Activated T-helper 9 cell treated with anti-CD3 and anti-CD28 coated beads, Interleukin-2, amount 50 U/mL, for 16 hours (primary cell): ENCODE measurements around the gene MAX.
"Not testable (repeated sequence)": the region's sequence is repeated elsewhere in the genome, so short reads cannot be mapped to it uniquely, and the experiment has no call there.

Experiments used
- DNase-seq: peaks from one replicate; pipeline ENCODE4 v3.0.0-alpha.2; 2020; ENCODE audit warnings: low read depth

The MAX gene

DNA sequence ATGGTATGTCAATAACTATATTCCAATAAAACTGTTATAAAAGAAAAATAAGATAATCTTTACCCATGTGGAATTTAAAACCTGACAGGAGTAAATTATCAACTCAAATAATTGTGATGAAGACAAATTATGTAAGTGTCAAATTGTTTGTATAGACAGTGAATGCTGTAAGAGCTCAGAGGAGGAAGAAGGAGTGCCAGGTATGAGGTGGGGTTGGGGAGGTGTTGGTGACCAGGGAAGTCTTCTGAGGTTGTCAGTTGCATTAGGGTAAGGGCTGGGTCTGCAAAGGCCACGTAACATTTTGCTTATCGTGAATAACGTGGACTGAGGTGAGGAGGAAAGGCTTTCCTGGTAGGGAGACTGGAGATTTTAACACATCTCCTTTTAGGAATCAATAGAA, 2.5 kb upstream of the MAX start:
- DNase-seq: no peak

DNA sequence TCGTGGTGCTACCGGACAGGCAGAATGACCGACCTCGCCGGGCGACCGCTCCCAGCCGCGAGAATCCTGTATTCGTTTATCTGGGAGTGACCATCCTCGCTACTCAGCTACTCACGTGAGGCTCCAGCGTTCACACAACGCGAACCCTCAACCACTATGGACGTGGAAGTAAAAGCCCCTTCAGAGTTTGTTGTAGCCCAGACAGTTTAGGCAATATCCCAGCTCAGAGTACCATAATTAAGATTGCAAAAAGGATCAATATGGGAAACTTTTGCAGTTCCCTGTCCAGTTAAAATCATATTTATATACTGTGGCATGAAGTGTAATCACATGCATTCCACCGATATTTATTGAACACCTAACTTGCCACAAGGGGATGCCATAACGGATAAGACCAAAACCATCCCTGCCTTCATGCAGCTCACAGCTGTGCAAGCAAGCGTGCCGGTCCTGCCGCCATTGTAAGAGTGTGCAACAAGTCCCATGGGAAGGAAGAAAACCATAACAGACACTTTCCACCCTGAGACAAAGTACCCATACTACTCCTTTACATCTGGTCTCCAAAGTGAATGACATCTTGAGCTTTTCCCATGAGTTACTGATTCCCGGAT, 938 bp upstream of the MAX start:
- DNase-seq: no peak

DNA sequence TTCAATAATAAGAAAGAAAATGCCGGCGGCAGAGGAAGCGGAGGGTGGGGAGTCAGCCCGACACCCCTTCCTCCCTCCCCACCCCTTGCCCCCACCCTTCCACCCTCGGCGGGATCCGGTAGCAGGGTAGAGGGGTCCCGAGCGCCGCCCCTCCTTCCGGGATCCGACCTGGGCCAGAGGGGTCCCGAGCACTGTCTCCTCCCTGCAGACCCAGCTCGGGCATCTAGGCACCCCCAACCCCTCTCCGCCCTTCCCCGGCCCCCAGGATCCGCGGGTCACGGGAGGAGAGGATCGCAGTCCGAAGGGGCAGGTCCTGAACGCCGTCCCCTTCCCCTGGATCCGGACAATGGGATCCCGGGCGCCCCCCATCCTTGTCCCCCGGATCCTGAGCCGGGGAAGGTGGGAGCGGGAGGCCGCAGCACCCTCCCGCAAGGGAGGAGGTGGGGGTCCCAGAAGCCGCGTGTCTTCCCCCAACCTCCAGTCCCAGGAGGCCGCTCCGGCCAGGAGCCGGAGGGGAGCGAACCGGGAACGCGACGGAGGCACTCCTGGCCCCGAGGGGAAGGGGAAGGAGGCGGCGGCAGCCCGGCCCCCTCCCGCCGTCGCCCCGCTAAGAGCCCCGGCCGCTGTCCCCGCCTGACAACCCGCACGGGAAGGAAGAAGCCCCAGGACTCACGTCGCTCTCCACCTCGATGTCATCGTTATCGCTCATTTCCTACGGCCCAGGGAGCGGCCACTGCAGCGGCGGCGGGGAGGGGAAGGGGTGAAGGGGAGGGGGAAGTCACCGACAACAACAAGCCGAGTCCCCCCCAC, 481 bp downstream of the MAX start:
- DNase-seq: peak; percentile 32

DNA sequence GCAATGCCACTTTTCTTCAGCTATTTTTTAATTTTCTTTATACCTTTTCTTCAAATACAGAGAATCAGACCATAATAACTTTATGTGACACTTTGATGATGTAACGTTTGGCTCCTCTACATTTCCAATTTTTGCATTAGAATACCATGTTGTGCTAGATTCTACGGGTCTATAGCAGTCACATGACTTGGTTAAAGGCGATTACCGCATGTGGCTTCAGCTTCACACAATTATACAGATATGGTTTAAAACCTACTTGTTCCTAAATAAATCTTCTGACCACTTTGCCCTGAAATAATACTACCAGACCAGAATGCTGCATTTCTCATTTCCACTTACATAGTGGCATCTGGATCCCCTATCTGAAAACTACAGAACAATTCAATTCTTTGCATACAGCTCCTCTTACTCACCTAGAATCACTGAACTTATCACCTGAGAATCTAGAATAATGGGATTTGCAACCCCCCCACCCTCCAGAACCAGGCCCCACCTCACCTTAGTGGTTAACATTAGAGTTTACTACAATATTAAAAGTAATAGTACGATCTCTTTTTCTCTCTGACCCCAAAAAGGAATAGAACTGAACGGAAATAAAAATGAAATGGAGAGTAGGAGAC, 1.3 kb downstream of the MAX start:
- no peak for DNase-seq

- no peak for DNase-seq
These were observed 3.7 kb downstream of the MAX start for GRCh38 chr14:65098586-65098985.

- no peak for DNase-seq
These were observed 5.8 kb downstream of the MAX start for GRCh38 chr14:65096323-65097089.

DNA sequence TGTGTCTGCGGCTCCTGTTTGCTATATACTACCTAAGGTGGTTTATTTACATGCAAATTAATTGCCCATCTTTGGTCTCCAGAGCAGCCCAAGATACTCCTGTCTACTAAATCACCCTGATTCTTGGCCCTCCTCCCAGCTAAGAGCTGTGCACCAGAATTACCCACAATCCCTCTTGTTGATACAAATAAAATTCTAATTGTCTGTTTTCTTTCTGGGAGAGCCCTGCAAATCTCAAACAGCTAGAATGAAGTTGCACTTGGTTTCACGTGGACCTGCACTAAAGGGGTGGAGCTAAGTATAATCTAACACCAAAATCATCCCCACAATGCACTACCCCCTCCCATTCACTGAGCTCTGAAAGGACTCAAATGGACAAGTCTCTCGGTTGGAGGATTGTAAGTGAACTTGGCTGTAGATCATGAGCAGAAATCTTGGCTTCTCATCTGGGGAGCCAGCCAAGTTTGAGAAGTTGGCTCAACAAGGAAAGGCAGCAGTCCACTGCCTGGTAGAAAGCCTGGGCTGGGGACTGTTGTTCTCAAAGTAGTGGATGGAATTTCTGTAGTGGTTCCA, 6.6 kb downstream of the MAX start:
- DNase-seq: no peak

DNA sequence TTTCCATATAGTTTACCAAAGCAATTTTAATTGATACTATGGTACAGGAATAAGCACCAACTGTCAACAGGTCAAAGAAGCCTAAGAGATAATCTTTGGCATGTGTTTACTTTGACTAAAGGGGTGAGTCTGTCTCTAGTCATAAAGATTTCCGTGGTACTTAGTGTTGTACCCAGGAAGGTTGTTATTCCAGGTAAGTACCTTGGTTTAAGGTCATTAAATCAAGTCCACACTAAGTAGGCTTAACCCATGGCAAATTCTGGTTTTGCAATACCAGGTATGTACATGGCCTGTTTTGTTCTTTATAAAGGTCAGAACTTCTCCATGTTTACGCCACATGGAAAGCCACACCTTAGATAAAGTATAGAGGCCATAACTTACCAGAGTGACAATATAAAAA, 10.0 kb downstream of the MAX start:
- DNase-seq: no peak

GRCh38 chr14:65087835-65088234, 14.5 kb downstream of the MAX start:
- DNase-seq: not testable (repeated sequence)

- not testable (repeated sequence) for DNase-seq
These were observed 15.6 kb downstream of the MAX start for GRCh38 chr14:65086686-65087085.

GRCh38 chr14:65084554-65085505, 17.5 kb downstream of the MAX start:
- no peak for DNase-seq

DNA sequence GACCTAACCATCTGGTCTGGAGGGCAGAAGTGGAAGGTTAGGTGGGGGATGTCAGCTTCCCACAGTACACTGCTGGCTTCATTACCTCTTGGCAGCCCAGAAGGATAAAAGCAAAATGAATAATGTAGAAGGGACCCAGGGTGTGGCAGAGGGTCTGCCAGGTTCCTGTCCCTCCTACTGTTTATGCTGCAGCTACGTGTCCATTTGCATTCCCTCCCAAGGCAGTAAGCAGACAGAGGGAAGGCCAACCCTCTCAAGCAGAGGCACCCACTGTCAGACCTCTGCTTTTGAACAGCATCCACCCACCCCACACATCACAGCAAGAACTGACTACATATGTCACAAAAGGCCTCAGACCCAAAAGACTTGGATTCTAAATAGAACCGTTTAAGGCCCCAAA, 19.4 kb downstream of the MAX start:
- no peak for DNase-seq

GRCh38 chr14:65080960-65081747, 21.2 kb downstream of the MAX start:
- no peak for DNase-seq

DNA sequence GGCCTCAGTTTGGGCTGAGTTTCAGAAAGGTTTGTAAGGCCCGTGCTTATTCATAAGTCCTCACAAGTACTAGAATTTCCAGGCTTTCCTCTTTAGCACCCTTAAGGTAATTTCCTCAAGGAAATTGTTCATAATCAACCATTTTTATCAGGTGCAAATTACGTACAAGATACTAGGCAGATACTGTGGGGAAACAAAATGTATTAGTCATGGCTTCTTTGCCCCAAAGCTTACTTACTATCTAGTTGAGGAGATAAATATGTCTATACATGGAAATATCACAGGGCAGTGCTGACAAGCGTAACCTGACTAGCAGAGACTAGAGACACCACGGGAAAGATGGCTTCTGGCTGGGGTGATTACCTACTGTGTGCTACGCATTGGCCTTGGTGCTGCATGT, 22.5 kb downstream of the MAX start:
- no peak for DNase-seq

DNA sequence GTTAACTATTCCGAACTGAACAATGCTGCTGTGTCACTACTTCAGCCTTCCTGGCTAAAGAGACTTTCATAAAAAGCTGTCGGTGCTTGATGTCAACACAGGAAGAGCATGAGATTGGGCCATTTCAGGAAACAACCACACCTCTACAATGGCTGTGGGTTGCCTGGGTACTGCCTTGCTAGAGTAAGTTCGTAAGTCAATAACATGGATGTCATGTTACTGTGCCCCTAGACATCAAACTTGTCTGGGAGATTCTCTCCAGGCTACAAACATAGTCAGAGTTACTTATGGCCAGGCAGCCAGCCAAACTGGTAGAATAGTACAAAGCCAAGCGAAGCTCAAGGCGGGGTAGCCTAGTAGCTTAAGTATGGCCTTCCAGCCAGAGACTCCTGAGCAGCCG, 23.1 kb downstream of the MAX start:
- no peak for DNase-seq

DNA sequence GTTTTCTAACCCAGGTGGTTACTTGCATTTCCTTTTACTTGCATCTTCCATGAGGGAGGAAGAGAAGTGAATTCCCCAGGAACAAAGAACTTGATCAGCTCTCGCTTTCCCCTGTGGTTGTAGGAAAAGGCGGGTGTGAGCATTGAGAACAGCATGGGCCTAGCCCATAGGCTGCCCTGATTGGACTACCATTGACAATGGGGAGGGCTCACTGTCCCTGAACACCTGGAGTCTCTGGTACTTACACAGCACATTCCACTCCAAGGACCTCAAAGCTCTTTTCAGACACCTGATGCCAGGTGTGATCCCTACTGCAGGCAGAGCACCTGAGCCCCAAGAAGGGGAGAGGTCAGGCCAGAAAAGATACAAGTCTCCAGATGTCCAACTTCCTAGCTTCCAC, 25.0 kb downstream of the MAX start:
- no peak for DNase-seq

GRCh38 chr14:65075628-65076325, 26.5 kb downstream of the MAX start:
- no peak for DNase-seq

GRCh38 chr14:65074449-65075150, 27.7 kb downstream of the MAX start:
- no peak for DNase-seq

GRCh38 chr14:65073605-65074201, 28.6 kb downstream of the MAX start:
- no peak for DNase-seq
